Epithelial cell of esophagus (primary cell): Measurements from ENCODE around the gene CGREF1.

Experiments
- DNase-seq: peaks from one replicate; pipeline ENCODE4 v3.0.0; 2010; ENCODE audit warnings: low read depth
- H3K4me3 ChIP-seq: 2 replicates; pipeline ENCODE4 v1.5.1; 2011; ENCODE audit warnings: mild to moderate bottlenecking, low read length, control low read depth
- CTCF ChIP-seq: IDR thresholded peaks from 2 replicates; pipeline ENCODE4 v1.5.1; 2011; ENCODE audit warnings: low read depth, mild to moderate bottlenecking, low read length, control low read depth, inconsistent platforms; ENCODE audit not compliant: insufficient read depth; ENCODE audit errors: missing control alignments

CGREF1 gene

GRCh38 chr2:27050996-27051901 lies 67.7 kb downstream of the CGREF1 start, which contains the start of gene AGBL5:
AGBL5 (plus strand) TSS chr2:27051668; CDS start chr2:27052959, 1,291 bp downstream.
- peak; percentile 95 for DNase-seq
- no peak for TF ChIP-seq CTCF

More at GRCh38 chr2:27050996-27051901, 67.7 kb downstream of the CGREF1 start, which contains the start of gene AGBL5:
- peak within 1 kb of the TSS; percentile 86 for H3K4me3 ChIP-seq
